ENCODE measurements around the gene RABEP1.

GRCh38 chr17:5405400-5405799 lies 123.3 kb downstream of the RABEP1 start:
- no peak for TF ChIP-seq CTCF (IDR thresholded peaks at IDR 0.05)
- TF ChIP-seq EZH2 (IDR thresholded peaks at IDR 0.05): no peak

Measured in neural progenitor cell (in vitro differentiated cells).